Adrenal gland (tissue), 12 donors: ENCODE data around the gene LYSMD2. TPM values are rescaled to one million over a fixed set of nuclear protein-coding genes. Genes with fewer than 3 reads are reported as not detected.
A peak's percentile ranks its signal among the peaks of the same experiment; 100 is the strongest.

Source experiments
- DNase-seq, 7 donors: peaks; one replicate each; pipeline ENCODE4 v3.0.0-alpha.2; 2019 to 2020
- H3K27ac ChIP-seq, 5 donors: fragments of 200-600 bp; sonication (generic) in 4 of 5; 1 replicate in 3 of 5; 2 replicates in 2 of 5; pipeline versions ENCODE4 v1.5.1 to v1.8.0; 2016 to 2020; ENCODE audit warnings: mild to moderate bottlenecking in 1 of 5
- H3K27me3 ChIP-seq: fragments of 200-600 bp; 2 replicates; pipeline ENCODE4 v1.8.0; 2021
- H3K36me3 ChIP-seq, 2 donors: fragments of 200-600 bp; replicated peaks in 1 of 2; 1 replicate in 1 of 2; 2 replicates in 1 of 2; pipeline versions ENCODE4 v1.5.1 to v1.8.0; 2018 to 2022
- H3K4me1 ChIP-seq, 2 donors: fragments of 200-600 bp; replicated peaks in 1 of 2; 1 replicate in 1 of 2; 2 replicates in 1 of 2; pipeline versions ENCODE4 v1.5.1 to v1.8.0; 2018 to 2021
- H3K4me3 ChIP-seq, 4 donors: fragments of 200-600 bp; sonication (generic) in 3 of 4; one replicate each; pipeline ENCODE4 v1.5.1; 2016 to 2018
- H3K9me3 ChIP-seq, 3 donors: fragments of 200-600 bp; sonication (generic) in 1 of 3; replicated peaks in 1 of 3; 1 replicate in 2 of 3; 2 replicates in 1 of 3; pipeline versions ENCODE4 v1.5.1 to v1.8.0; 2016 to 2021
- POLR2A ChIP-seq, 2 donors: fragments of 450-650 bp; IDR thresholded peaks; one replicate each; pipeline ENCODE4 v1.6.1; 2017; ENCODE audit warnings: antibody characterized with exemption in 2 of 2, mild to moderate bottlenecking in 2 of 2, moderate library complexity in 1 of 2
- WGBS, 4 donors: extraction: QIAGEN DNeasy Blood & Tissue Kit in 2 of 4; methylation state at CpG; one replicate each; pipeline versions ENCODE4 v1.1.5 to v1.1.7; 2013 to 2017; 5-methylcytosine and 5-hydroxymethylcytosine counted together
- intact Hi-C, 2 donors: fragments of 100-400 bp; cut with DNase I; formaldehyde crosslinking; loops; one replicate each; pipeline versions ENCODE4 v1.14.1 to v1.15.0; 2022 to 2023
- polyA plus RNA-seq, 3 donors: library from polyadenylated mRNA; stranded (reverse); fragments of 200-250 nt in 2 of 3; fragments of 350-450 nt in 1 of 3; fragmentation: Illumina TruSeq in 1 of 3; extraction: RNeasy Lipid Tissue Mini Kit (QIAGEN cat#74804) in 1 of 3; gene quantifications; one replicate each; pipeline ENCODE4 v1.2.3, GENCODE V29; 2013 to 2014
- total RNA-seq, 9 donors: library from RNA; depleted of rRNA in 4 of 9; stranded (reverse); fragments of >200 nt in 4 of 9; fragments of 120-200 nt in 1 of 9; fragmentation: NEBNext Ultra II Directional in 1 of 9; extraction: Animal tissue kit (Norgen Biotek cat#: 25700) in 1 of 9; gene quantifications; one replicate each; pipeline versions ENCODE4 v1.1.0 to v1.2.4, GENCODE V29; 2013 to 2023
- TF ChIP-seq, protein P1 (sequence below), 6 experiments: fragments of 450-650 bp in 4 of 6; fragments of 200-600 bp in 2 of 6; sonication (generic) in 1 of 6; IDR thresholded peaks; 1 replicate in 5 of 6; 2 replicates in 1 of 6; pipeline versions ENCODE4 v1.5.1 to v1.8.0; 2016 to 2021; ENCODE audit warnings: antibody characterized with exemption in 6 of 6, mild to moderate bottlenecking in 2 of 6, moderate library complexity in 1 of 6
- donor health status: healthy with polysubstance abuse.
- donor health status: Bipolar disorder and iron deficiency.
- donor health status: DM: yes; HTN: yes; CAD: no.
- donor health status: DM: no; HTN: no; CAD: no.
- donor health status: DM: no; HTN: no; CAD: no.
- donor health status: DM: yes; HTN: yes; CAD: no.

The LYSMD2 gene
- total and polyA plus RNA-seq, 12 donors: 11.3 to 56.3 (median 20.5) TPM

DNA sequence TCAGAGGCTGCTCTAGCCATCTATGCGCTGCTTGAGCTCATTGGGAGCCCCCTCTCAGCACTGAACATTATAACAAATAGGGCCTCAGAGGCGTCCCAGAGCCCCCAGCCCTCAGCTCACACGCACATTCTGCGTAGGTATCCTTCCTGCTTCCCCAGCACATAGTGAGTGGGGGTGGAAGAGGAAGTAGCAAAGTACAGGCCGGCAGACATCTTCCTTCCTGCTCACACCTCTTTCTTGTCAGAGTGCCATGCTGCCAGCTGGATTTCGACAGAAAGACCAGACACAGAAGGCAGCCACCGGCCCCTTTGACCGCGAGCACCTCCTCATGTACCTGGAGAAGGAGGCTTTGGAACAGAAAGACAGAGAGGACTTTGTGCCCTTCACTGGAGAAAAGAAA is 30.6 kb upstream of the LYSMD2 start:
- H3K27me3 ChIP-seq: no peaks in the 10 kb centered on the region
- no peak for TF ChIP-seq POLR2A (IDR thresholded peaks at IDR 0.05)
- TF ChIP-seq, protein P1, sequence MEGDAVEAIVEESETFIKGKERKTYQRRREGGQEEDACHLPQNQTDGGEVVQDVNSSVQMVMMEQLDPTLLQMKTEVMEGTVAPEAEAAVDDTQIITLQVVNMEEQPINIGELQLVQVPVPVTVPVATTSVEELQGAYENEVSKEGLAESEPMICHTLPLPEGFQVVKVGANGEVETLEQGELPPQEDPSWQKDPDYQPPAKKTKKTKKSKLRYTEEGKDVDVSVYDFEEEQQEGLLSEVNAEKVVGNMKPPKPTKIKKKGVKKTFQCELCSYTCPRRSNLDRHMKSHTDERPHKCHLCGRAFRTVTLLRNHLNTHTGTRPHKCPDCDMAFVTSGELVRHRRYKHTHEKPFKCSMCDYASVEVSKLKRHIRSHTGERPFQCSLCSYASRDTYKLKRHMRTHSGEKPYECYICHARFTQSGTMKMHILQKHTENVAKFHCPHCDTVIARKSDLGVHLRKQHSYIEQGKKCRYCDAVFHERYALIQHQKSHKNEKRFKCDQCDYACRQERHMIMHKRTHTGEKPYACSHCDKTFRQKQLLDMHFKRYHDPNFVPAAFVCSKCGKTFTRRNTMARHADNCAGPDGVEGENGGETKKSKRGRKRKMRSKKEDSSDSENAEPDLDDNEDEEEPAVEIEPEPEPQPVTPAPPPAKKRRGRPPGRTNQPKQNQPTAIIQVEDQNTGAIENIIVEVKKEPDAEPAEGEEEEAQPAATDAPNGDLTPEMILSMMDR (IDR thresholded peaks at IDR 0.05): no peak
- no peak overlapping the region for H3K4me3 ChIP-seq
- WGBS, 4 donors: 58 to 76% (median 65%) methylated on average over 9 of the region's 9 CpGs
- peak in 6 of 7 donors; percentile 20 to 57 (median 34) for DNase-seq
- no peaks in the 10 kb centered on the region for H3K36me3 ChIP-seq
- H3K9me3 ChIP-seq: no peaks in the 10 kb centered on the region
- intact Hi-C loops: no loop called here
- peaks cover 0 to 6% of the 10 kb centered on the region in 2 donors for H3K4me1 ChIP-seq
- H3K27ac ChIP-seq: no peak overlapping the region

DNA sequence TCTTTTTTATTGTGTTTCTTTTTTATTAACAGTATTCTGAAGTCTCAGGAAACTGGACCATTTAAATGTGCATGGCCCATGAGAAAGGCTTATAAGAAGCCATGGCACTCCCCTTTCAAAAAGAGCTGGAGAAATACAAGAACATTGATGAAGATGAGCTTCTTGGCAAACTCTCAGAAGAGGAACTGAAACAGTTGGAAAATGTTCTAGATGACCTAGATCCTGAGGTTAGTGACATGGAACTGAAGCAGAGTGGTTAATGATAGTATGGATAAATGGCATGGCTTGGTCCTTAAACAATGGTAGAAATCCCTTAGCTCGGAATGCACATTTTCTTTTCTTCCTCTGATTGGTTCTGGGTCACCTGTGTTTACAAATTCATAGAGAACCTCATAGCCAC is 28.9 kb upstream of the LYSMD2 start:
- Histone ChIP-seq H3K4me3 (no peak overlapping the region), H3K9me3 (no peaks in the 10 kb centered on the region), H3K4me1 (peaks cover 0 to 6% of the 10 kb centered on the region in 2 donors), H3K27ac (no peak overlapping the region), H3K36me3 (no peaks in the 10 kb centered on the region), H3K27me3 (no peaks in the 10 kb centered on the region)
- TF ChIP-seq, protein P1 (IDR thresholded peaks at IDR 0.05): no peak
- no peak for TF ChIP-seq POLR2A (IDR thresholded peaks at IDR 0.05)
- intact Hi-C loops: no loop called here
- 80 to 96% (median 88%) methylated on average over 1 of the region's 1 CpG for WGBS, 4 donors
- DNase-seq: no peak

DNA sequence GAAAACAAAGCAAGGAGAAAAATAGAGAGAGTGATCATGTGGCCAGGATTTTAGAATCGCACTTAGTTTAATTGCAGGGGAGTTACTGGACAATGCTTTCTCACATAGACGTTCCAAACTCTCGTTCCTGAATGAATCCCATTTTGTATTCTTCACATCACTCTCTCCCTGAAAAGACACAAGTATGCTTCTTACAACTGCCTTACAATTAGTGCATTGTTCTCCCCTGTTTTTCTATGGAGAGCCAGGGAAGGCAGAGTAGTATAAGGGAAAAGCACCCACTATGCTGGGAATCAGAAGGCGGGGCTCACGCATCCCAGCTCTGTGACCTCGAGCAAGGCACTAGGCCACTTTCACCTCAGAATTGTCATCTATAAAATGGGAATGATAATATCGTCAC is 28.3 kb upstream of the LYSMD2 start:
- Histone ChIP-seq H3K9me3 (no peaks in the 10 kb centered on the region), H3K27ac (no peak overlapping the region), H3K4me1 (peaks cover 0 to 1% of the 10 kb centered on the region in 2 donors), H3K4me3 (no peak overlapping the region), H3K36me3 (no peaks in the 10 kb centered on the region), H3K27me3 (no peaks in the 10 kb centered on the region)
- 86 to 88% (median 86%) methylated on average over 7 of the region's 7 CpGs for WGBS, 4 donors
- DNase-seq: no peak
- intact Hi-C loops: no loop called here
- TF ChIP-seq, protein P1 (IDR thresholded peaks at IDR 0.05): no peak
- TF ChIP-seq POLR2A (IDR thresholded peaks at IDR 0.05): no peak

DNA sequence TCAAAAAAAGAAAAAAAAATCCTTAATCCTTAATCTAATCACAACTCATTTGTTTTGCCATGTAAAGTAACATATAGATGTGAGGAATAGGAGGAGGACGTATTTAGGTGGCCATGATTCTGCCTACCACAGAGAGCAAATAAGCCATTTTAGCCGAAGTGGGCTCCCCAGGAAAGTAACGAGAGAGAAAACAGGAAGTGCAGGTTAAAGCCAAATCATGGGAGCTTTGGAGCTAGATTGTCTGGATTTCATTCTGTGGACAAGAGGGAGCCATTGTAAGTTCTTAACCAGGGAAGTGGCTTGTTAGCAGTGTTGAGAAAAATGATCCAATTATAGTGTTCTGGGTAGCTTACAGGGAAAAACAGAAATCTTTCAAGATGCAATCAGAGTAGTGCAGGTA is 23.4 kb upstream of the LYSMD2 start:
- H3K27ac ChIP-seq: no peak overlapping the region
- H3K36me3 ChIP-seq: no peaks in the 10 kb centered on the region
- H3K9me3 ChIP-seq: no peaks in the 10 kb centered on the region
- H3K4me1 ChIP-seq: peaks cover 0 to 10% of the 10 kb centered on the region in 2 donors
- no peak for DNase-seq
- H3K27me3 ChIP-seq: no peaks in the 10 kb centered on the region
- WGBS, 4 donors: 53 to 83% (median 65%) methylated on average over 3 of the region's 3 CpGs
- no peak overlapping the region for H3K4me3 ChIP-seq
- intact Hi-C loops: no loop called here
- no peak for TF ChIP-seq POLR2A (IDR thresholded peaks at IDR 0.05)
- TF ChIP-seq, protein P1 (IDR thresholded peaks at IDR 0.05): no peak
